ENCODE data around the gene COPG2. TPM values are rescaled to one million over a fixed set of nuclear protein-coding genes. Genes with fewer than 3 reads are reported as not detected.

COPG2 gene
- total RNA-seq, 1 donor, result 47.9 TPM

GRCh38 chr7:130641497-130641896, 27.1 kb downstream of the COPG2 start:
- no peak for TF ChIP-seq CTCF (IDR thresholded peaks at IDR 0.05; ENCODE audit: insufficient read depth, low read depth, low read length)
- no peak for DNase-seq (ENCODE audit: low read depth)
- H3K4me3 ChIP-seq (ENCODE audit: low read depth, low read length), result no peak overlapping the region

- no peak for TF ChIP-seq CTCF (IDR thresholded peaks at IDR 0.05; ENCODE audit: insufficient read depth, low read depth, low read length)
- no peak overlapping the region for H3K4me3 ChIP-seq (ENCODE audit: low read depth, low read length)
- no peak for DNase-seq (ENCODE audit: low read depth)
Measured at GRCh38 chr7:130641040-130641439, 27.5 kb downstream of the COPG2 start.

- DNase-seq (ENCODE audit: low read depth), result no peak
- TF ChIP-seq CTCF (IDR thresholded peaks at IDR 0.05; ENCODE audit: insufficient read depth, low read depth, low read length), result no peak
- H3K4me3 ChIP-seq (ENCODE audit: low read depth, low read length), result no peak overlapping the region
Measured at GRCh38 chr7:130639388-130639787, 29.2 kb downstream of the COPG2 start.

GRCh38 chr7:130632111-130632510, 36.4 kb downstream of the COPG2 start:
- peak; percentile 12 for DNase-seq (ENCODE audit: low read depth)
- no peak overlapping the region for H3K4me3 ChIP-seq (ENCODE audit: low read depth, low read length)
- no peak for TF ChIP-seq CTCF (IDR thresholded peaks at IDR 0.05; ENCODE audit: insufficient read depth, low read depth, low read length)

GRCh38 chr7:130628901-130629300, 39.6 kb downstream of the COPG2 start:
- H3K4me3 ChIP-seq (ENCODE audit: low read depth, low read length), result no peak overlapping the region
- DNase-seq (ENCODE audit: low read depth), result no peak
- no peak for TF ChIP-seq CTCF (IDR thresholded peaks at IDR 0.05; ENCODE audit: insufficient read depth, low read depth, low read length)

- TF ChIP-seq CTCF (IDR thresholded peaks at IDR 0.05; ENCODE audit: insufficient read depth, low read depth, low read length), result no peak
- no peak for DNase-seq (ENCODE audit: low read depth)
- H3K4me3 ChIP-seq (ENCODE audit: low read depth, low read length), result no peak overlapping the region
Measured at GRCh38 chr7:130627775-130628174, 40.8 kb downstream of the COPG2 start.

- DNase-seq (ENCODE audit: low read depth), result no peak
- H3K4me3 ChIP-seq (ENCODE audit: low read depth, low read length), result no peak overlapping the region
- TF ChIP-seq CTCF (IDR thresholded peaks at IDR 0.05; ENCODE audit: insufficient read depth, low read depth, low read length), result no peak
Measured at GRCh38 chr7:130622866-130623265, 45.7 kb downstream of the COPG2 start.
